ENCODE results near the gene SKAP2. TPM values are rescaled to one million over a fixed set of nuclear protein-coding genes. Genes with fewer than 3 reads are reported as not detected.

Gene SKAP2
- total RNA-seq, 2 donors from 2014 or later: 15.0 to 35.7 TPM

- DNase-seq (ENCODE audit: low spot score): no peak
- no peaks in the 10 kb centered on the region for H3K9me3 Mint-ChIP-seq
- no peak overlapping the region for H3K4me3 Mint-ChIP-seq
- H3K27me3 Mint-ChIP-seq: no peaks in the 10 kb centered on the region
- no peak for ATAC-seq
- H3K36me3 Mint-ChIP-seq: no peaks in the 10 kb centered on the region
- no peaks in the 10 kb centered on the region for H3K4me1 Mint-ChIP-seq (ENCODE audit: low read depth in 2 of 2)
- no peak overlapping the region for H3K27ac Mint-ChIP-seq
These were observed 155.0 kb downstream of the SKAP2 start for GRCh38 chr7:26709210-26709990.

- no peak overlapping the region for H3K4me3 Mint-ChIP-seq
- H3K9me3 Mint-ChIP-seq: no peaks in the 10 kb centered on the region
- no peaks in the 10 kb centered on the region for H3K27me3 Mint-ChIP-seq
- ATAC-seq (no peak), DNase-seq (ENCODE audit: low spot score) (no peak)
- no peak overlapping the region for H3K27ac Mint-ChIP-seq
- no peaks in the 10 kb centered on the region for H3K4me1 Mint-ChIP-seq (ENCODE audit: low read depth in 2 of 2)
- H3K36me3 Mint-ChIP-seq: no peaks in the 10 kb centered on the region
These were observed 158.8 kb downstream of the SKAP2 start for GRCh38 chr7:26705567-26705966.

- Mint-ChIP-seq H3K4me3 (no peak overlapping the region), H3K9me3 (no peaks in the 10 kb centered on the region), H3K27me3 (no peaks in the 10 kb centered on the region), H3K36me3 (no peaks in the 10 kb centered on the region), H3K4me1 (ENCODE audit: low read depth in 2 of 2) (no peaks in the 10 kb centered on the region), H3K27ac (no peak overlapping the region)
- DNase-seq (ENCODE audit: low spot score) (no peak), ATAC-seq (no peak)
These were observed 159.6 kb downstream of the SKAP2 start for GRCh38 chr7:26704786-26705185.

GRCh38 chr7:26704036-26704435 lies 160.4 kb downstream of the SKAP2 start:
- H3K9me3 Mint-ChIP-seq: no peaks in the 10 kb centered on the region
- no peaks in the 10 kb centered on the region for H3K36me3 Mint-ChIP-seq
- H3K4me1 Mint-ChIP-seq (ENCODE audit: low read depth in 2 of 2): no peaks in the 10 kb centered on the region
- H3K27me3 Mint-ChIP-seq: no peaks in the 10 kb centered on the region
- no peak overlapping the region for H3K27ac Mint-ChIP-seq
- no peak for DNase-seq (ENCODE audit: low spot score)
- ATAC-seq: no peak
- no peak overlapping the region for H3K4me3 Mint-ChIP-seq

- Mint-ChIP-seq H3K4me1 (ENCODE audit: low read depth in 2 of 2) (no peaks in the 10 kb centered on the region), H3K27me3 (no peaks in the 10 kb centered on the region), H3K27ac (no peak overlapping the region), H3K36me3 (no peaks in the 10 kb centered on the region), H3K4me3 (no peak overlapping the region), H3K9me3 (no peaks in the 10 kb centered on the region)
- ATAC-seq: no peak
- no peak for DNase-seq (ENCODE audit: low spot score)
These were observed 163.5 kb downstream of the SKAP2 start for GRCh38 chr7:26700893-26701292.

DNA sequence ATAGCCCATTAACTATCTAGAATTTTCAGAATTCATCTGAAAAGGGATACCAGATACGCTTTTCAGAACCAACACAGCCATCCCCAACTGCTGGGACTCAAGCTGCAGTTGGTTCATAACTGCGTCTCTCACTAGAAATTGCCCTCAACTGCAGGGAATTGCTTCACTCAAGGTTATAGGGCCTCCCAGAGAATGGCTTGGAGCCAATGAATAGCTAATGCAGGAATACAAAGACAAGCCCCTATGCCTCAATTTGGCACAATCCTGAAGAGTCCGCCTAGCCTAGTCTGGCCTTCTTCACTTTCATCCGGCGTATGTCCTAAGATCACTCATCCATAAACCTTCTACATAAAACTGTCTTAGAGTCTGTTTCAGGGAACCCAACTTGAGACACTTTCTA lies 164.0 kb downstream of the SKAP2 start:
- Mint-ChIP-seq H3K4me3 (no peak overlapping the region), H3K27ac (no peak overlapping the region), H3K9me3 (no peaks in the 10 kb centered on the region), H3K27me3 (no peaks in the 10 kb centered on the region), H3K4me1 (ENCODE audit: low read depth in 2 of 2) (no peaks in the 10 kb centered on the region), H3K36me3 (no peaks in the 10 kb centered on the region)
- DNase-seq (ENCODE audit: low spot score): no peak
- no peak for ATAC-seq

- H3K4me1 Mint-ChIP-seq (ENCODE audit: low read depth in 2 of 2): no peaks in the 10 kb centered on the region
- DNase-seq (ENCODE audit: low spot score) (no peak), ATAC-seq (no peak)
- no peak overlapping the region for H3K4me3 Mint-ChIP-seq
- no peak overlapping the region for H3K27ac Mint-ChIP-seq
- H3K9me3 Mint-ChIP-seq: no peaks in the 10 kb centered on the region
- H3K27me3 Mint-ChIP-seq: no peaks in the 10 kb centered on the region
- no peaks in the 10 kb centered on the region for H3K36me3 Mint-ChIP-seq
These were observed 164.6 kb downstream of the SKAP2 start for GRCh38 chr7:26699766-26700165.

GRCh38 chr7:26698806-26699205 lies 165.6 kb downstream of the SKAP2 start:
- Mint-ChIP-seq H3K36me3 (no peaks in the 10 kb centered on the region), H3K4me3 (no peak overlapping the region), H3K4me1 (ENCODE audit: low read depth in 2 of 2) (no peaks in the 10 kb centered on the region), H3K27ac (no peak overlapping the region), H3K9me3 (no peaks in the 10 kb centered on the region), H3K27me3 (no peaks in the 10 kb centered on the region)
- ATAC-seq: no peak
- DNase-seq (ENCODE audit: low spot score): no peak

GRCh38 chr7:26698194-26698593 lies 166.2 kb downstream of the SKAP2 start:
- DNase-seq (ENCODE audit: low spot score) (no peak), ATAC-seq (no peak)
- H3K27me3 Mint-ChIP-seq: no peaks in the 10 kb centered on the region

GRCh38 chr7:26696978-26697377 lies 167.4 kb downstream of the SKAP2 start:
- no peak overlapping the region for H3K27ac Mint-ChIP-seq
- DNase-seq (ENCODE audit: low spot score) (no peak), ATAC-seq (no peak)
- H3K27me3 Mint-ChIP-seq: no peaks in the 10 kb centered on the region
- H3K9me3 Mint-ChIP-seq: no peaks in the 10 kb centered on the region
- no peak overlapping the region for H3K4me3 Mint-ChIP-seq
- no peaks in the 10 kb centered on the region for H3K4me1 Mint-ChIP-seq (ENCODE audit: low read depth in 2 of 2)
- no peaks in the 10 kb centered on the region for H3K36me3 Mint-ChIP-seq

More at GRCh38 chr7:26698194-26698593, 166.2 kb downstream of the SKAP2 start:
- no peaks in the 10 kb centered on the region for H3K4me1 Mint-ChIP-seq (ENCODE audit: low read depth in 2 of 2)
- no peak overlapping the region for H3K4me3 Mint-ChIP-seq
- H3K9me3 Mint-ChIP-seq: no peaks in the 10 kb centered on the region
- H3K27ac Mint-ChIP-seq: no peak overlapping the region
- H3K36me3 Mint-ChIP-seq: no peaks in the 10 kb centered on the region

DNA sequence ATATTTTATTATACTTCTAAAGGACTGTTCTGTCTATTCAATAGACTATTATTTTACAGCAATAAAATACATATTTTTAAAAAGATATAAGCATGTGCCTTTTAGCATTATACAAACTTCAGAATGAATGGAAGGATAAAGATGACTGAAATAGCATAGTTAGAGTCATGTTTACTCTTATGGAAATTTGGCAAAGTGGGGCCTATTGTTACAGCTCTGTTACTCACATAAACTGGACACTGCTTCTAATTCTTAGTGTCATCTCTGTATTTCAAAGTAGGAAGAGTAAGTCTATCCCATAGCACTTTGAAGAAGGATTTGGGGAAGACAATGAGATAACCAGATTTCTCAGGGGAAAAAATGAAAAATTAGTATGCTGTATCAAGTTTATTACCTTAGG lies 168.2 kb downstream of the SKAP2 start:
- H3K27ac Mint-ChIP-seq: no peak overlapping the region
- ATAC-seq (no peak), DNase-seq (ENCODE audit: low spot score) (no peak)
- H3K9me3 Mint-ChIP-seq: no peaks in the 10 kb centered on the region
- H3K27me3 Mint-ChIP-seq: no peaks in the 10 kb centered on the region
- H3K36me3 Mint-ChIP-seq: no peaks in the 10 kb centered on the region
- peaks cover 0 to 7% of the 10 kb centered on the region in 2 donors for H3K4me1 Mint-ChIP-seq (ENCODE audit: low read depth in 2 of 2)
- H3K4me3 Mint-ChIP-seq: no peak overlapping the region

GRCh38 chr7:26694713-26695112 lies 169.7 kb downstream of the SKAP2 start:
- H3K9me3 Mint-ChIP-seq: no peaks in the 10 kb centered on the region
- no peak for DNase-seq (ENCODE audit: low spot score)
- H3K4me3 Mint-ChIP-seq: no peak overlapping the region
- peaks cover 0 to 7% of the 10 kb centered on the region in 2 donors for H3K4me1 Mint-ChIP-seq (ENCODE audit: low read depth in 2 of 2)
- H3K27me3 Mint-ChIP-seq: no peaks in the 10 kb centered on the region
- no peaks in the 10 kb centered on the region for H3K36me3 Mint-ChIP-seq
- no peak for ATAC-seq
- no peak overlapping the region for H3K27ac Mint-ChIP-seq

DNA sequence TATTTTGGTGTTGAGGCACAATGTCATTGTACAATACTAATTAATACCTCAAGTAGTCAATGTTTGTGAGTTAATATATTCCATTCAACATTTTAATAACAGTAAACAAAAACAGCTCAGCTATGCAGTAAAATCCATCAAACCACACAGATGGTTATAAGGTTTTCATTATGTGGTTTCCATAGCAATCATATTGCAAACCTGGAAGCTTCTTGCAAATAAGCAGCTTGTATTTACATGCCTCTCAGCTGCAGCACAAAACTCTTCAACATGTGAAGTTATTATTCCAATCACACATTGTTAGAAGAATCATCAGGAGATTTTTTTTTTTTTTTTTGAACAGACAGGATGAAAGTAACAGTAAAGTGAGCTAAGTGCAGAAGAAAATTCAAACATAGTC lies 170.2 kb downstream of the SKAP2 start:
- no peak for DNase-seq (ENCODE audit: low spot score)
- no peaks in the 10 kb centered on the region for H3K36me3 Mint-ChIP-seq
- H3K4me1 Mint-ChIP-seq (ENCODE audit: low read depth in 2 of 2): peaks cover 0 to 7% of the 10 kb centered on the region in 2 donors
- ATAC-seq: no peak
- no peaks in the 10 kb centered on the region for H3K9me3 Mint-ChIP-seq
- H3K27ac Mint-ChIP-seq: no peak overlapping the region
- H3K4me3 Mint-ChIP-seq: no peak overlapping the region
- no peaks in the 10 kb centered on the region for H3K27me3 Mint-ChIP-seq

GRCh38 chr7:26691886-26692285 lies 172.5 kb downstream of the SKAP2 start:
- Mint-ChIP-seq H3K27me3 (no peaks in the 10 kb centered on the region), H3K4me1 (ENCODE audit: low read depth in 2 of 2) (peaks cover 0 to 7% of the 10 kb centered on the region in 2 donors), H3K27ac (no peak overlapping the region), H3K4me3 (no peak overlapping the region), H3K36me3 (no peaks in the 10 kb centered on the region), H3K9me3 (no peaks in the 10 kb centered on the region)
- ATAC-seq (no peak), DNase-seq (ENCODE audit: low spot score) (no peak)

DNA sequence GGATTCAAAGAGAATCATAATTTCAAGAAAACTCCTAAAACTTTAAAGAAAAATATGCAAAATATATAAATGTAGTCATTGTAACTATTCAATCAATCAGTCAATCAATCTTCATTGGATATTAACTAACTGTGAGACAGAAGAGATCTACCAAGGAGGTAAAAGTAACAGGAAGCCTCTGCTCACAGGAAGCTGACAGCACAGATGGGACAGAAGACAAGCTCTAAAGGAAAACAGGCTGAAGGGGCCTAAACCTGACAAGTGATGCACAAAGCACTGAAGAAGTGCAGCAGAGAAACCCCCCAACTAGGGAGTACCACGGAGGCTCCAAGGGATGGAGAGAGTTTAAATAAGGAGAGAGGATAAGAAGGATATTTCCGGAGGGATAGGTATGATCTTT lies 173.0 kb downstream of the SKAP2 start:
- Mint-ChIP-seq H3K4me3 (no peak overlapping the region), H3K4me1 (ENCODE audit: low read depth in 2 of 2) (peaks cover 0 to 7% of the 10 kb centered on the region in 2 donors), H3K9me3 (no peaks in the 10 kb centered on the region), H3K36me3 (no peaks in the 10 kb centered on the region), H3K27me3 (no peaks in the 10 kb centered on the region), H3K27ac (no peak overlapping the region)
- ATAC-seq (no peak), DNase-seq (ENCODE audit: low spot score) (no peak)

All from natural killer cell treated with Interleukin-12 subunit alpha and Interleukin-12 subunit beta and Interleukin-15 and Interleukin-18, amount 100 ng/mL, for 72 hours (primary cell).